Measurements from ENCODE around the gene ADGRE2.
A peak's percentile ranks its signal among the peaks of the same experiment; 100 is the strongest.

The ADGRE2 gene

DNA sequence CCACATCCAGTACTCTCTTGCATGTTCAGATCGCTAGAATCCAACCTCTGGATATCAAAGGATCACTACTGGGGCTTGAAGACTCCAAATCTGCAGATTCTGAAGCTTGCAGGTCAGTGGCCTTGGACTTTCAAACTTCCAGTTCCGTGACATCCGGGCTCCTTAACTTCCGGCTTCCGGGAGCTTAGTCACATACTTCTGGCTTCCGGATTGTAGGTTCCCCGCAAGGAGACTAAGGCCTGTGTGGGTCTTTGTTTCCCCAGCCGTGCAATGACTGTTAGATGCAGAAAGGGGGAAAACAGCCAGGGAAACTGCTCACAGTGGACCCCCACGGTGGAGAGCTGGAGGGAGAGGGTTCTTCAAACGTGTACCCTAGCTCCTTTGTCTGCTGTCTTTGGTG, 47.2 kb downstream of the ADGRE2 start:
- no peak for DNase-seq

DNA sequence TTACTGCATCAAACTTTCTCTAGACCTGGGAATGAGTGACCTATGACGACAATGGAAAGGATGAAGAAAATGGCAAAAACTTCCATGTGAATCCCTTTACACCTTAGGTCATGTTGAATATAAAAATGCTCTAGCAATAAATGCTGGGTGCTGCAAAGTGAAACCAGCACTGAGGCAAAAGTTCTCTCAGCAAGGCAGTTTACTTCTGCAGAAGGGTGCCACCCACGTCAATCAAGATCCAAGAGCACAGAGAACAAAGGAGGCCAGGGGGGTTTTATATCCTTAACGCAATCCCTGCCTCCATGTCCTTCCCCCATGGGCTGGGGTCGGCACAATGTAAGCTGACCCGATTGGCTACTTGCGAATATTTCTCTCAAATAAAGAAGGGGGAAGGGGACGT, 49.8 kb downstream of the ADGRE2 start:
- no peak for DNase-seq

DNA sequence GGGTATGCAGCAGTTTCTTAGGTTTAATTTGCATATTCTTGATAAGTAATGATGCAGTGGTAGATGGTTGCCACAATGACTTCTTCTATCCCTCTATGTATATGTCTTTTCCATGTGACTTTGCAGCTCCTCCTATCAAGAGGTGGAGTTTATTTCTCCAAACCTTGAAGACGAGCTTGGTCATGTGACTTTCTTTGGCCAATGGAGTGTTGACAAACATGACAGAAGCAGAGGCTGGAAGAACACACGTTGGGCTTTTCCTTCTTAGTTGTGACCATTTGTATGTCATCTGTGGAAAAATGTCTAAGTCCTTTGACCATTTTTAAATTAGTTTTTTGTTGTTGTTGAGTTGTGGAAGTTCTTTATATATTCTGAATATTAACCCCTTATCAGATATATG, 56.2 kb downstream of the ADGRE2 start:
- no peak for DNase-seq

DNA sequence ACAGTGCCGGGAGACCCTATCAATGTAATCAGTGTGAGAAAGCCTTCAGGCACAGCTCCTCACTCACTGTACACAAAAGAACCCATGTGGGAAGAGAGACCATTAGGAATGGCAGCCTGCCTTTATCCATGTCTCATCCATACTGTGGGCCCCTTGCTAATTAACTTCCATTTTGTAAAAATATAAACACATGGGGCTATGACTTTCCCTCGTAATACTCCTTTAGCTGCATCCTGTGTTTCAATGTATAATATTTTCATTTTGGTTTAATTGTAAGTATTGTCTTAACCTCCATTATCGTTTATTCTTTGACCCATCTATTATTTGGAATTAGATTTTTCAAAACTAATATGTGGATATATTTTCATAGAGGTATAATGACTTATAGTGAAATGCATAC, 59.2 kb downstream of the ADGRE2 start:
- no peak for DNase-seq

DNA sequence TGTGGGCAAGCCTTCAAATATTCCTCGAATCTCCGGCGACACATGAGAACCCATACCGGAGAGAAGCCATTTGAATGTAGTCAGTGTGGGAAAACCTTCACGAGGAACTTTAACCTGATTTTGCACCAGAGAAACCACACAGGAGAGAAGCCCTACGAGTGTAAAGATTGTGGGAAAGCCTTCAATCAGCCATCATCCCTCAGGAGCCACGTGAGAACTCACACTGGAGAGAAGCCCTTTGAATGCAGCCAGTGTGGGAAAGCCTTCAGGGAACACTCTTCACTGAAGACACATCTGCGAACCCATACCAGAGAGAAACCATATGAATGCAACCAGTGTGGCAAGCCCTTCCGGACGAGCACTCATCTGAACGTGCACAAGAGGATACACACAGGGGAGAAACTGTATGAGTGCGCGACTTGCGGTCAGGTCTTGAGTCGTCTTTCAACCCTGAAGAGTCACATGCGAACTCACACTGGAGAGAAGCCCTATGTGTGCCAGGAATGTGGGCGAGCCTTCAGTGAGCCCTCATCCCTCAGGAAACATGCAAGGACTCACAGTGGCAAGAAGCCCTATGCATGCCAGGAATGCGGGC, 59.7 kb downstream of the ADGRE2 start:
- DNase-seq, result no peak

DNA sequence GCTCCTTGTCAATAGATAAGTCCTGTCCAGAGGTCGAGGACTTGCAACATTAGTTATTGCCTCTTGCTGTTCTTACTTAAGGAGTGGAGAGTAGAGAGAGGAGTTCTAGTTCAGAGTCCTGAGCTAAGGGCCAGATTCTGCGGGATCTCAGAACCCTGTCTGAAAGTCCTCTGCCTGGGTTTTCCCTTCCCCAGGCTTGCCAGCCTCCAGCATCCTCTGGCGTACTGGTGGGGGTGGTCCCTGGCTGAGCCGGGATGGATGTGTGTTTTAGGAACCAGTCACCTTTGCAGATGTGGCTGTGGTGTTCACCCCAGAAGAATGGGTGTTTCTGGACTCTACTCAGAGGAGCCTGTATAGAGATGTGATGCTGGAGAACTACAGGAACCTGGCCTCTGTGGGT, 62.5 kb downstream of the ADGRE2 start:
- DNase-seq, result no peak

DNA sequence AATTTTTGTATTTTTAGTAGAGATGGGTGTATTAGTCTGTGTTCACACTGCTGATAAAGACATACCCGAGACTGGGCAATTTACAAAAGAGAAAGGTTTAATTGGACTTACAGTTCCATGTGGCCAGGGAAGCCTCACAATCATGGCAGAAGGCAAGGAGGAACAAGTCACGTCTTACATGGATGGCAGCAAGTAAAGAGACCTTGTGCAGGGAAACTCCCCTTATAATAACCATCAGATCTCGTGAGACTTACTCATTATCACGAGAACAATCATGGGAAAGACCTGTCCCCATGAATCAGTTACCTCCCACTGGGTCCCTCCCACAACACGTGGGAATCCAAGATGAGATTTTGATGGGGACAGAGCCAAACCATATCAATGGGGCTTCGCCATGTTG, 73.9 kb downstream of the ADGRE2 start:
- DNase-seq, result no peak

DNA sequence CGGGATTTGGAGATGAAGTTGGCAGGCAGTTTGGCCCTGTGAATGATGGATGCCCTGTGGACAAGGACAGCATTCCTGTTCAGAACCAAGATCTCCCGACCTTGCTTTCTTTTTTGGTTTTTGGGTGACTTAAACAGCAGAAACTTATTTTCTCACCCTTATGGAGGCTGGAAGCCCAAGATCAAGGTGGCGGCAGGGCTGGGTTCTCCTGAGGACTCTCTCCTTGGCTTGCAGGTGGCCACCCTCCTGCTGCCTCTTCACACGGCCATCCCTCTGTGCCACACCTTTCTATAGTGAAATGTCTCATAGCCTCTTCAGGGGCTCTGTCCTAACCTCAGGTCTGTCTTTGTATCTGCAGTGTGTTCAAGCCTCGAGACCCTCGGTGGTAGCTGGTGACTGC, 74.5 kb downstream of the ADGRE2 start:
- DNase-seq, result no peak

DNA sequence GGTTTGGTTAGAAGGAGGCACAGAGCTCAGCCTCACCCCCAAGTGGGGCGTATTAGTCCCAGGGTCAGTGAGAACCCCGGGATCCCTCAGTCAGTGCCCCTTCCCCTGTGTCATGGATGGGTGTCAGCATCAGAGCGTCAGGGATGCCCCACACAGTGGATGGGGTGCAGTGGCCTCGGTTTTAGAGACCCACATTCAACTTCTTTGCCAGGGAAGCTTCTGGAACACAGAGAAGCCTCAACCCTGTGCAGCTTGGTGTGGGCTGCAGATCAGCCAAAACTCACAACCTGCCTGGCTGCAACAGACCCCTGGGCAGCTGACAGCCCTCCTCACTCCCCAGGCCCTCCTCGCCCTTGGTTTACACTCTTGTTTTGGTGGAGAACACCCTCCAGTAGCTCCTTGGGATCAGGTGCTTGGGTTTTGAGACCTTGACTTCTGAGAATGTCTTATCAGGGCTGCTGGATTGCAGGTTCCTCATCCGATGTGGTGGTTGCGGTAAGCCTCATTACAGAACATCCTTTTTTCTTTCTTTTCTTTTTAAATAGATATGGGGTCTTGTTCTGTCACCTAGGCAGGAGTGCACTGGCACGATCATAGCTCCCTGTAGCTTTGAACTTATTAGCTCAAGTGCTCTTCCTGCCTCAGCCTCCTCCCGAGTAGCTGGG, 77.5 kb downstream of the ADGRE2 start:
- DNase-seq, result no peak

DNA sequence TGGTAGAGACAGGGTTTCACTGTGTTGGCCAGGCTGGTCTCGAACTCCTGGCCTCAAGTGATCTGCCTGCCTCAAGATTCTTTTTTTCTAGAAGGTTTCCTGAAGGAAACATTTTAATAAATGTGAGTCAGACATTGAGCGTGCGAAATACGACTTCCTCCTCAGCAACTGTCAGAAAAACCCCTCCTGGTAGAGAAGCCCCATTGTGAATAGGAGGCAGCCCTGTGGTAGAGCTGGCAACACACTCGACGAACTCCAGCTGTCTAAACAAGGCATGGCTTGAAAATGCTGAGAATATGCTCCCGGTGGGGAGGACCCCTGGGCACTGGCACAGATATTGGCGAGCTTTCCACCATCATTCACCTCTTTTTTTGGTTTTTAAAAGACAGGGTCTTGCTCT, 78.7 kb downstream of the ADGRE2 start:
- DNase-seq, result no peak

DNA sequence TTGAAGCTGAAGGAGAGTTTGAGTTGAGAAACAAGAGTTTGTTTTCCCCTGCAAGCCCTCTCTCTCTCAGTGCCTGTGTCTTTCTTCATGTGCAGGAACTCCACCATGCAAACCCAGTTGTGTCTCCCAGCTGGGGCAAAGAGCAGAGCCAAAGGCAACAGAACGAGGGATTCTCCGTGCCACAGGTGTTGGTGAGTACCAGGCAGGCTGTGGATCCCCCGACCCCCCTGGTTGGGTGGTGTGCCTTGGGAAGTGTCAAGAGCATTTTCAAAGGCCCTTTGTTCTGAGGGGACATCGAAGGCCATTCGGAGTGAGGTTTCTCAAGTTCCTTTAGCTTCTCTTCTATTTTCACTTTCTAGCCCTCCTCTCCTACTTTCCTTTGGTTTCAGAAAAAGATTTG, 82.9 kb downstream of the ADGRE2 start:
- DNase-seq, result no peak

DNA sequence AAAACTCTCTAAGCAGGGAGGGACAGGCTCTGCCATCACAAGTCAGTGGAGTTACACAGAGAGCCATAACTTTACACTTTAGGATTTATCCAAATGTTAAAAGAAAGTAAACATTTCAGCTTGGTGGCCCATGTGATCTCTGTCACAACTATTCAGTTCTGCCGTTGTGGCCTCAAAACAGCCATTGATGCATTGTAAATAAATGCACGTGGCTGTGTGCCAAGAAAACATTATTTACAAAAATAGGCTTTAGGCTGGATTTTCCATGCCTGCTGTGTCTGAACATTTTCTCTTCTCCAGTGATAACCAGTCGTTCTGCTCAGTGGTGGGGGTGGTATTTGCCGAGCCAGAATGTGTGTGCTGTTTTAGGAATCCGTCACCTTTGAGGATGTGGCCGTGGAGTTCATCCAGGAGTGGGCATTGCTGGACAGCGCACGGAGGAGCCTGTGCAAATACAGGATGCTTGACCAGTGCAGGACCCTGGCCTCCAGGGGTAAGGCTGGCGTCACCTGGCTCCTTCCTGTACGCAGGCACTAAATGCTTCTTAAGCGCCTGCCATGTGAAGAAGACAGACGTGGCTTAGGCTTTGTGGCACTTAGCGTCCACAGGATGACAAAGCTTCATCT, 83.6 kb downstream of the ADGRE2 start:
- no peak for DNase-seq

DNA sequence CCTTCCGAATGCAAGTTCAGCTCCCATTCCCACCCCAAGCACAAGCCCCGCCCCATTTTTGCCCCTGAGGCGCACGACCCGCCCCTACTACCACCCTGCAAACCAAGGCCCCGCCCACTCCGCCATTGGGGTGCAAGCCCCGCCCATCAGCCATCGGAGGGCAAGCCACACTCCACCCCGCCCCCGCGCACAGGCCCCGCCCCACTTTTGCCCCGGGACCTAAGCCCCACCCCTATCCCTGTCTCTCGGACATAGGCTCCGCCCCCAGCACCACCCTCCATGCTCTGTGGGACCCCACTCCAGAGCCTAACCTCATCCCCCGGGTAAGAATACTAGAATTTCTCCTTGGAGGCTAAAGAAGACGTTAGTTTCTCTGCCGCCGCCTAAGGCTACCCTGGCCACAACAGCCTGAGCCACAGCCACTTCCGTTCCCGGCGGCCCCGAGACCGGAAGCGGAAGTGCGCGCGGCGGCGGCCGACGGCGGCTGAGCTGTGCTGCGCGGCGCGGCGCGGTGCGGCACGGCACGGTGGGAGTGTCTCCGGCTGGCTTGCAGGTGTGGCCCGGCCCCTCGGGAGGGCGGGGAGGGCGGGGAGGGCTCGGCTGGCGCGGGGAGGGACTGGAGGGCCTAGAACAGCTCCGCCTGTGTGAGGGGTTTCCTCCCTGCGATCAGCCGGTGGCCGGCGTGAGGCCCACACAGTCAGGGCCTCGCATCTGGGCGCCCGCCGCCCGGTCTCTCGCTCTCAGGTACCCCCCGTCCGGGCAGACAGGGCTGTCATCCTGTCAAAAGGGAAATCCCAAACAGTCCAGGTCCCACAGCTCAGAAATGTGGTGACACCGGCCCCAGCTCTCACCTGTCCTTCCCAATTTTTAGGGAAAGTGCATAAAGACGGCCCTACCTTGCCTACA, 88.5 kb downstream of the ADGRE2 start, which contains the start of gene ZNF333:
Gene ZNF333 (plus strand): TSS at position 451 of the 906 bp plus-strand sequence. CDS start 3,444 bp downstream, outside the sequence.
- peak; percentile 74 for DNase-seq

DNA sequence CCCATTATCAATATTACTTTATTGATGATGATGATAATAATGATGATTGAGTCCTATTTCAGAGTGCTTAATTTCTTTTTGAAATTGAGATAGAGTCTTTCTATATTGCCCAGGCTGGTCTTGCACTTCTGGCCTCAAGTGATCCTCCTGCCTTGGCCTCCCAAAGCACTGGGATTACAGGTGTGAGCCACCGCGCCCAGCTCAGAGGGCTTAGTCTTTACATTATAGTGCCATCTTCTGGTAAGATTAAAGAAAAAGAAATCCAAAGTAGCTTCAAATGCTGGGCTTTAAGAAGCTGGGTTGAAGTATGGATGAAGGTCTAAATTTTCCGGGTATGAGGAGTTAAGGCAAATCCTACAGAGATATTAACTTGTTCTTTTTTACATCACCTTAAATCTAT, 91.9 kb downstream of the ADGRE2 start:
- no peak for DNase-seq

DNA sequence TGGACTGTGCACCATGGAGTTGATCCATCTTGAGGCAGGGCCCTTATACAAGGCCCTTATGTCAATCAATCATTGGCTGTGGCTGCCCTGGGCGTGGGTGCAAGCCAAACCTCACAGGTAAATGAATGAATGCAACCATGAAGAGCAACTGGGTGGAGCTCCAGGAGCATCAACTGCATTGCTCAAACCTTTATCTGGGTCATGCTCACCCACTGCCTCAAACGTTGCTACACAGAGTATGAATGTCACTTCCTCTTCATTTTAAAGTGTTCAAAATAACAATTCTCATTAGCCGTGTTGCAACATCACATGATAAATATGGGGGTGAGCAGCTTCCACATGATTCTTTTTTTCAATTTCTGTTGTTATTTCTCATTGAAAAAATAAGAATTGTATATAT, 94.9 kb downstream of the ADGRE2 start:
- no peak for DNase-seq
